Neutrophil (primary cell): Measurements from ENCODE around the gene PLCH2.

Experiments
- H3K27ac ChIP-seq: fragments of 200-600 bp; sonication (generic); 2 replicates; pipeline ENCODE4 v1.5.1; 2016; ENCODE audit warnings: mild to moderate bottlenecking, moderate library complexity
- H3K27me3 ChIP-seq: fragments of 200-600 bp; sonication (generic); 2 replicates; pipeline ENCODE4 v1.6.0; 2016; ENCODE audit warnings: mild to moderate bottlenecking
- H3K36me3 ChIP-seq: fragments of 200-600 bp; sonication (generic); 2 replicates; pipeline ENCODE4 v1.5.1; 2017
- H3K4me1 ChIP-seq, 2 experiments: fragments of 200-600 bp in 1 of 2; sonication (generic) in 1 of 2; 1 replicate in 1 of 2; 2 replicates in 1 of 2; pipeline versions ENCODE4 v1.5.1 to v1.6.1; 2013 to 2016; ENCODE audit warnings: low read depth in 1 of 2, low read length in 1 of 2, mild to moderate bottlenecking in 1 of 2, moderate library complexity in 1 of 2; ENCODE audit not compliant: control insufficient read depth in 1 of 2, insufficient read depth in 1 of 2
- H3K4me3 ChIP-seq, 2 experiments: fragments of 200-600 bp in 1 of 2; sonication (generic) in 1 of 2; 1 replicate in 1 of 2; 2 replicates in 1 of 2; pipeline ENCODE4 v1.5.1; 2013 to 2016; ENCODE audit warnings: low read depth in 1 of 2, low read length in 1 of 2, mild to moderate bottlenecking in 1 of 2, moderate library complexity in 1 of 2
- H3K9me3 ChIP-seq: fragments of 200-600 bp; sonication (generic); 2 replicates; pipeline ENCODE4 v1.5.1; 2016
- TF ChIP-seq, protein P1 (sequence below): fragments of 200-600 bp; sonication (generic); IDR thresholded peaks from 2 replicates; pipeline ENCODE4 v1.5.1; 2016; ENCODE audit warnings: antibody characterized with exemption

The PLCH2 gene

DNA sequence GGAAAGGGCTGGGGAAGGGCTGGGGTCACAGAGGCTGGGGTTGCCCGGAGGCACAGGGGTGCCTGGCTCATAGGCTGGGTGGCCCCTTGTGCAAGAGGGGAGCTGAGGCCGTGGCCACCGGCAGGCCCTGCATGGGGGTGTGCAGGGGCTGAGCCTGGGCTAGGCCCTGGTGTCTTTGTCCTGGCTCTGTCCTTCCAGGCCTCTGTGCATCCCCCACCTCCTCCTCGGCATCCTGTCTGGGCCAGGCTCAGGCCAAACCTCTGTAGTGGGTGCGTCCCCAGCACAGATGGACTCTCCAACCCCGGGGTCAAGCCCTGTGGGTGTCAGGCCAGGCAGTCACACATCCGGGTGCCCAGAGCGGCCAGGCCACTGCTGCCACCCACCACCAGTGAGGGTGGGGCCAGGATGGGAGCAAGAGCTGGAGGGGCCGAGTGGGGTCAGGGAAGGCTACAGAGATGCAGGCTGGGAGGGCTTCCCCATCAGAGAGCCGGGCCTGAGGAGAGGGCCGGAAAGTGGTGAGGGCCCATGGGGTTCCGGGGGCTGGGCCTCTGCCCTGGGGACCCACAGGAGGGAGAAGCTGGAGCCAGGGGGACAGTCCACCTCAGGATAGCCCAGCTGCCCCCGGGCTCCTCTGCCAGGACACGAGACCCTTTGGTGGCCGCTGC, 30.9 kb downstream of the PLCH2 start:
- Histone ChIP-seq H3K36me3 (peaks cover 52% of the 10 kb centered on the region), H3K27me3 (peaks cover 11% of the 10 kb centered on the region), H3K27ac (no peak overlapping the region), H3K4me1 (no peaks in the 10 kb centered on the region), H3K4me3 (no peak overlapping the region), H3K9me3 (no peaks in the 10 kb centered on the region)
- TF ChIP-seq, protein P1, sequence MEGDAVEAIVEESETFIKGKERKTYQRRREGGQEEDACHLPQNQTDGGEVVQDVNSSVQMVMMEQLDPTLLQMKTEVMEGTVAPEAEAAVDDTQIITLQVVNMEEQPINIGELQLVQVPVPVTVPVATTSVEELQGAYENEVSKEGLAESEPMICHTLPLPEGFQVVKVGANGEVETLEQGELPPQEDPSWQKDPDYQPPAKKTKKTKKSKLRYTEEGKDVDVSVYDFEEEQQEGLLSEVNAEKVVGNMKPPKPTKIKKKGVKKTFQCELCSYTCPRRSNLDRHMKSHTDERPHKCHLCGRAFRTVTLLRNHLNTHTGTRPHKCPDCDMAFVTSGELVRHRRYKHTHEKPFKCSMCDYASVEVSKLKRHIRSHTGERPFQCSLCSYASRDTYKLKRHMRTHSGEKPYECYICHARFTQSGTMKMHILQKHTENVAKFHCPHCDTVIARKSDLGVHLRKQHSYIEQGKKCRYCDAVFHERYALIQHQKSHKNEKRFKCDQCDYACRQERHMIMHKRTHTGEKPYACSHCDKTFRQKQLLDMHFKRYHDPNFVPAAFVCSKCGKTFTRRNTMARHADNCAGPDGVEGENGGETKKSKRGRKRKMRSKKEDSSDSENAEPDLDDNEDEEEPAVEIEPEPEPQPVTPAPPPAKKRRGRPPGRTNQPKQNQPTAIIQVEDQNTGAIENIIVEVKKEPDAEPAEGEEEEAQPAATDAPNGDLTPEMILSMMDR, result no peak

DNA sequence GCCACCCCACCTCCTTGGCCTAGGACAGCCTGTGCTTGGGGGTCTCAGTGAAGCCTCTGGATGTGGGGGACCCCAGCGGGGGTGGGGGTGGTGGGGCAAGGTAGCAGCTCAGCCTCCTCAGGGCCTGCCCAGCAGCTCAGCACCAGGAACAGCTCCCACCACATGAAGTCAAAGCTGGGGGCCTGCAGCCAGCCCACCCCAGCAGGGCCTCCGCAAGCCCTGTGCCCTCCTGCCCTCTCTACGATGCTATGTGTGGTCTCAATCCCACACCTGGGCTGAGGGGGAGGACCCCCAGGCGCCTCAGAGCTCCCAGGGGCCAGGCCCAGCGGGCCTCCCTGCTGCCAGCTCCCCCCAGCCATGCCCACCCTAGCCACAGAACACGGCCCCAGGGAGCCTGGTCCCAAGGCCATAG, 31.7 kb downstream of the PLCH2 start:
- no peak overlapping the region for H3K27ac ChIP-seq
- TF ChIP-seq, protein P1, result no peak
- H3K4me3 ChIP-seq, result no peak overlapping the region
- H3K27me3 ChIP-seq, result peaks cover 11% of the 10 kb centered on the region
- H3K9me3 ChIP-seq, result no peaks in the 10 kb centered on the region
- H3K36me3 ChIP-seq, result peaks cover 60% of the 10 kb centered on the region
- H3K4me1 ChIP-seq, result no peaks in the 10 kb centered on the region

DNA sequence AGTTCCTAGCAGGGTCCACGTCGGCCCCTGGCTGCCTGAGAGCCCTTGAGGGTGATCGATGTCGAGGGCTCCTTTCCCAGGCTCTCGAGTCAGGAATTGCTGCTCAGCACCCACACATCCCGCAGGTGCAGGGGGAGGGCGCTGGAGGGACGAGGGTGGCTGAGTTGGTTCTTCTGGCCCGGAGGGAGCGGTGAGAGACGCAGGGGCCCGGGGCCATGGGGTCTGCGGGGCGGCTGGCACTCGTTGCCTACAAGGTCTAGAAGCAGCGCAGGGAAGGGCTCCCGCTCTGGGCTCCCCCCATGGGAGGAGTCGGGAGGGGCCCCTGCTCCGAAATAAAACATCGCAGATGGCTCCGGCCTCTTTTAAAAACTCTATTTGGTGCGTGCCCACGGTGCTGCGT, 32.1 kb downstream of the PLCH2 start:
- Histone ChIP-seq H3K9me3 (no peaks in the 10 kb centered on the region), H3K4me1 (no peaks in the 10 kb centered on the region), H3K36me3 (peaks cover 64% of the 10 kb centered on the region), H3K4me3 (no peak overlapping the region), H3K27me3 (peaks cover 11% of the 10 kb centered on the region), H3K27ac (no peak overlapping the region)
- TF ChIP-seq, protein P1, result no peak

DNA sequence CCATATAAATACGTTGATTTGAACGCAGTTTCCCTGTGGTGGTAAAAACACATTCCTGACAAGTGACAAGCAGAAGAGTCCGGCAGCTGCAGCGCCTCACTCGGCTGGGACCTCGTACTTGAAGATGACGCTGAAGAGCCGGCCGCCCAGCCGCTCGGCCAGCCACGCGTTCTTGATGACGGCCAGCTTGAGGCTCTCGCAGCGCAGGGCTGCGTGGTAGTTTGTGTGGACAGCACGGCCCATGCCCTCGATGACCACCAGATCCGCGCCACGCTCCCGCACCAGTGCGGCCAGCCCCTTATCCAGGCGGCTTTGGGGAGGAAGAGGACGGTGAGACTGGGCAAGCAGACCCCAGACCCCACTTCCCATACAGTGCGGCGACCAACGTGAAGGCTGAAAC, 32.7 kb downstream of the PLCH2 start:
- Histone ChIP-seq H3K4me1 (no peaks in the 10 kb centered on the region), H3K27ac (no peak overlapping the region), H3K36me3 (peaks cover 70% of the 10 kb centered on the region), H3K27me3 (peaks cover 6% of the 10 kb centered on the region), H3K9me3 (no peaks in the 10 kb centered on the region), H3K4me3 (no peak overlapping the region)
- TF ChIP-seq, protein P1, result no peak

DNA sequence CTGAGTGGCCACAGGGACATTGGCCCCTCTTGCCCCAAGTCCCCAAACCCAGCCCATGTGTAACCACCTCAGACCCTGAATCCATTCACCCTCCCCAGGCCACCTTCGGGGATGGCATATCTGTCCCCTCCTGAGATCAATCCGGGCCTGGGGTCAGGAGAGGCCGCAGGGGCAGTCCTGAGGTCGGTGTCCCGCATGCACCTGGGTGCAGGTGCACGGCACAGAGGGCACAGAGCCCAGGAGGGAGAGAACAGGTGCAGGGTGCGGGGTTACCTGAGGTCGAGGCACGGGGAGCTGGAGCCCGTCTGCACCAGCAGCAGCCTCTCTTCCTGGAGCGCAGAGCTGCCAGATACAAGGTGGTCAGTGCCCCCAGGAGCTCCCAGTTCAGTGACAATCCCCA, 33.5 kb downstream of the PLCH2 start:
- H3K36me3 ChIP-seq, result peaks cover 78% of the 10 kb centered on the region

More for the DNA sequence above, 33.5 kb downstream of the PLCH2 start:
- H3K27me3 ChIP-seq, result no peaks in the 10 kb centered on the region
- H3K4me1 ChIP-seq, result no peaks in the 10 kb centered on the region
- no peak overlapping the region for H3K4me3 ChIP-seq
- TF ChIP-seq, protein P1, result no peak
- no peak overlapping the region for H3K27ac ChIP-seq
- no peaks in the 10 kb centered on the region for H3K9me3 ChIP-seq
